Parathyroid adenoma (tissue), 2 donors: ENCODE results near the gene APOBEC4.

Source experiments
- H2AFZ ChIP-seq: fragments of 300-600 bp; sonication (generic); one replicate; pipeline ENCODE4 v1.7.0; 2017; ENCODE audit warnings: antibody characterized with exemption, mild to moderate bottlenecking
- H3K27ac ChIP-seq: fragments of 300-600 bp; sonication (generic); one replicate; pipeline ENCODE4 v1.7.0; 2017
- H3K27me3 ChIP-seq: fragments of 300-600 bp; sonication (generic); one replicate; pipeline ENCODE4 v1.7.0; 2017; ENCODE audit warnings: low read length; ENCODE audit not compliant: control insufficient read depth, insufficient read depth
- H3K36me3 ChIP-seq: fragments of 300-600 bp; sonication (generic); one replicate; pipeline ENCODE4 v1.7.0; 2017; ENCODE audit warnings: low read length; ENCODE audit not compliant: control insufficient read depth, insufficient read depth
- H3K4me1 ChIP-seq: fragments of 300-600 bp; sonication (generic); one replicate; pipeline ENCODE4 v1.7.0; 2017; ENCODE audit warnings: control low read depth
- H3K4me2 ChIP-seq: fragments of 300-600 bp; sonication (generic); one replicate; pipeline ENCODE4 v1.7.0; 2017; ENCODE audit warnings: low read length
- H3K4me3 ChIP-seq: fragments of 300-600 bp; sonication (generic); one replicate; pipeline ENCODE4 v1.7.0; 2017; ENCODE audit warnings: low read depth, low read length
- H3K79me2 ChIP-seq: fragments of 300-600 bp; sonication (generic); one replicate; pipeline ENCODE4 v1.7.0; 2017; ENCODE audit warnings: control low read depth
- H3K9ac ChIP-seq: fragments of 300-600 bp; sonication (generic); one replicate; pipeline ENCODE4 v1.7.0; 2017; ENCODE audit warnings: mild to moderate bottlenecking
- H3K9me3 ChIP-seq: fragments of 300-600 bp; sonication (generic); one replicate; pipeline ENCODE4 v1.7.0; 2017; ENCODE audit warnings: low read length; ENCODE audit not compliant: control insufficient read depth
- TF ChIP-seq, protein P1 (sequence below): fragments of 300-600 bp; sonication (generic); IDR thresholded peaks from one replicate; pipeline ENCODE4 v1.7.0; 2017; ENCODE audit warnings: antibody characterized with exemption, mild to moderate bottlenecking
- donor health status: primary hyperparathyroidism.

APOBEC4 gene

GRCh38 chr1:183697814-183698590 lies 44.9 kb upstream of the APOBEC4 start:
- Histone ChIP-seq H3K9ac (no peak overlapping the region), H3K36me3 (no peaks in the 10 kb centered on the region), H3K4me2 (no peak overlapping the region), H3K4me1 (no peaks in the 10 kb centered on the region), H3K9me3 (no peaks in the 10 kb centered on the region), H3K27me3 (no peaks in the 10 kb centered on the region), H3K4me3 (no peak overlapping the region), H3K27ac (no peak overlapping the region), H2AFZ (no peak overlapping the region), H3K79me2 (no peaks in the 10 kb centered on the region)
- TF ChIP-seq, protein P1, sequence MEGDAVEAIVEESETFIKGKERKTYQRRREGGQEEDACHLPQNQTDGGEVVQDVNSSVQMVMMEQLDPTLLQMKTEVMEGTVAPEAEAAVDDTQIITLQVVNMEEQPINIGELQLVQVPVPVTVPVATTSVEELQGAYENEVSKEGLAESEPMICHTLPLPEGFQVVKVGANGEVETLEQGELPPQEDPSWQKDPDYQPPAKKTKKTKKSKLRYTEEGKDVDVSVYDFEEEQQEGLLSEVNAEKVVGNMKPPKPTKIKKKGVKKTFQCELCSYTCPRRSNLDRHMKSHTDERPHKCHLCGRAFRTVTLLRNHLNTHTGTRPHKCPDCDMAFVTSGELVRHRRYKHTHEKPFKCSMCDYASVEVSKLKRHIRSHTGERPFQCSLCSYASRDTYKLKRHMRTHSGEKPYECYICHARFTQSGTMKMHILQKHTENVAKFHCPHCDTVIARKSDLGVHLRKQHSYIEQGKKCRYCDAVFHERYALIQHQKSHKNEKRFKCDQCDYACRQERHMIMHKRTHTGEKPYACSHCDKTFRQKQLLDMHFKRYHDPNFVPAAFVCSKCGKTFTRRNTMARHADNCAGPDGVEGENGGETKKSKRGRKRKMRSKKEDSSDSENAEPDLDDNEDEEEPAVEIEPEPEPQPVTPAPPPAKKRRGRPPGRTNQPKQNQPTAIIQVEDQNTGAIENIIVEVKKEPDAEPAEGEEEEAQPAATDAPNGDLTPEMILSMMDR, result no peak

DNA sequence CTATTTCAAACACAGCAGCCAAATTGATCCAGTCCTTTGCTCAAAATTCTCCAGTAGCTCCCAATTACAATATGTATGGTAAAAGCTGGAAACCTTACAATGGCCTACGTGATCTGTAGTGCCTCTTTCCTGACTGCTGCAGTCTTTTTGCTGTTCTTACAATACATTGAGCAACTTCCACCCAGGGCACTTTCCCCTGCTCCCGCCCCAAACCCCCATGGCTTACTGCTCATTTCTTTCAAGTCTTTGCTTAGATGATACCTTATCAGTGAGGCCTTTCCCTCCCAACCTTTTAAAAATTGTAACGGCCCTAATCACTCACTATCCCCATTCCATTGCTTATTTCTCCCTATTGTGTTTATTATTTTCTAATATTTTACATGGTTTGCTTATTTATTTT lies 43.9 kb upstream of the APOBEC4 start:
- Histone ChIP-seq H3K36me3 (no peaks in the 10 kb centered on the region), H3K27me3 (no peaks in the 10 kb centered on the region), H3K27ac (no peak overlapping the region), H3K4me2 (no peak overlapping the region), H3K4me3 (no peak overlapping the region), H3K79me2 (no peaks in the 10 kb centered on the region), H2AFZ (no peak overlapping the region), H3K9ac (no peak overlapping the region), H3K9me3 (no peaks in the 10 kb centered on the region), H3K4me1 (no peaks in the 10 kb centered on the region)
- TF ChIP-seq, protein P1, result no peak

- Histone ChIP-seq H3K4me3 (no peak overlapping the region), H3K79me2 (no peaks in the 10 kb centered on the region), H2AFZ (no peak overlapping the region), H3K27me3 (no peaks in the 10 kb centered on the region), H3K9me3 (no peaks in the 10 kb centered on the region), H3K27ac (no peak overlapping the region), H3K9ac (no peak overlapping the region), H3K36me3 (no peaks in the 10 kb centered on the region), H3K4me2 (no peak overlapping the region), H3K4me1 (no peaks in the 10 kb centered on the region)
- TF ChIP-seq, protein P1, result no peak
Observed at GRCh38 chr1:183694755-183695154, 41.6 kb upstream of the APOBEC4 start.

- H3K27ac ChIP-seq, result no peak overlapping the region
- TF ChIP-seq, protein P1, result no peak
- no peak overlapping the region for H2AFZ ChIP-seq
- H3K4me3 ChIP-seq, result no peak overlapping the region
- H3K79me2 ChIP-seq, result no peaks in the 10 kb centered on the region
- H3K27me3 ChIP-seq, result no peaks in the 10 kb centered on the region
- H3K4me1 ChIP-seq, result no peaks in the 10 kb centered on the region
- no peaks in the 10 kb centered on the region for H3K36me3 ChIP-seq
- no peak overlapping the region for H3K9ac ChIP-seq
- H3K9me3 ChIP-seq, result no peaks in the 10 kb centered on the region
- no peak overlapping the region for H3K4me2 ChIP-seq
Observed at GRCh38 chr1:183694066-183694465, 41.0 kb upstream of the APOBEC4 start.

- no peaks in the 10 kb centered on the region for H3K27me3 ChIP-seq
- no peak overlapping the region for H3K9ac ChIP-seq
- H3K79me2 ChIP-seq, result no peaks in the 10 kb centered on the region
- H2AFZ ChIP-seq, result no peak overlapping the region
- H3K4me2 ChIP-seq, result no peak overlapping the region
- no peak overlapping the region for H3K27ac ChIP-seq
- no peaks in the 10 kb centered on the region for H3K4me1 ChIP-seq
- no peaks in the 10 kb centered on the region for H3K9me3 ChIP-seq
- TF ChIP-seq, protein P1, result no peak
- H3K4me3 ChIP-seq, result no peak overlapping the region
- no peaks in the 10 kb centered on the region for H3K36me3 ChIP-seq
Observed at GRCh38 chr1:183693521-183693920, 40.4 kb upstream of the APOBEC4 start.
